Aorta (tissue), 5 donors: ENCODE data around the gene ZMIZ1. TPM values are rescaled to one million over a fixed set of nuclear protein-coding genes. Genes with fewer than 3 reads are reported as not detected.
A peak's percentile ranks its signal among the peaks of the same experiment; 100 is the strongest.

Experiments
- ATAC-seq: fragments of 200-7000 bp; cut with Tn5 transposase; one replicate; pipeline ENCODE4 v1.9.1; 2022; ENCODE audit warnings: moderate library complexity; ENCODE audit not compliant: low FRiP score
- DNase-seq, 2 donors: peaks; one replicate each; pipeline ENCODE4 v3.0.0-alpha.2; 2020
- H3K27ac ChIP-seq, 2 donors: one replicate each; pipeline ENCODE4 v1.5.1; 2013; ENCODE audit warnings: low read length in 2 of 2, mild to moderate bottlenecking in 2 of 2, moderate library complexity in 2 of 2, control low read depth in 1 of 2, inconsistent platforms in 1 of 2, low read depth in 1 of 2
- H3K27me3 ChIP-seq, 2 donors: one replicate each; pipeline ENCODE4 v1.6.1; 2013; ENCODE audit warnings: control low read depth in 1 of 2, low read length in 1 of 2, mild to moderate bottlenecking in 1 of 2, moderate library complexity in 1 of 2; ENCODE audit not compliant: insufficient read depth in 2 of 2, control insufficient read depth in 1 of 2
- H3K36me3 ChIP-seq, 2 donors: one replicate each; pipeline ENCODE4 v1.6.1; 2013; ENCODE audit warnings: control low read depth in 1 of 2, low read length in 1 of 2, mild to moderate bottlenecking in 1 of 2; ENCODE audit not compliant: insufficient read depth in 2 of 2, control insufficient read depth in 1 of 2
- H3K4me1 ChIP-seq, 2 donors: one replicate each; pipeline ENCODE4 v1.6.1; 2013; ENCODE audit warnings: low read length in 2 of 2, control low read depth in 1 of 2, mild to moderate bottlenecking in 1 of 2, moderate library complexity in 1 of 2; ENCODE audit not compliant: insufficient read depth in 2 of 2, control insufficient read depth in 1 of 2
- H3K4me3 ChIP-seq, 2 donors: one replicate each; pipeline ENCODE4 v1.5.1; 2013; ENCODE audit warnings: low read length in 2 of 2, control low read depth in 1 of 2, mild to moderate bottlenecking in 1 of 2
- H3K9me3 ChIP-seq: one replicate; pipeline ENCODE4 v1.6.1; 2013; ENCODE audit warnings: mild to moderate bottlenecking, low read length; ENCODE audit not compliant: control insufficient read depth
- WGBS, 2 donors: extraction: QIAGEN DNeasy Blood & Tissue Kit; methylation state at CpG; one replicate each; pipeline ENCODE4 v1.1.7; 2013; 5-methylcytosine and 5-hydroxymethylcytosine counted together
- intact Hi-C, 2 donors: fragments of 100-400 bp; cut with DNase I; formaldehyde crosslinking; loops; one replicate each; pipeline versions ENCODE4 v1.14.2 to v1.15.0; 2022
- polyA plus RNA-seq, 2 donors: library from polyadenylated mRNA; stranded (reverse); fragments of 200-250 nt; gene quantifications; one replicate each; pipeline ENCODE4 v1.2.3, GENCODE V29; 2013
- total RNA-seq, 2 donors: library from RNA; stranded (reverse); fragmentation: NEBNext Ultra II Directional; extraction: Animal tissue kit (Norgen Biotek cat#: 25700); gene quantifications; one replicate each; pipeline ENCODE4 v1.2.1, GENCODE V29; 2021
- donor health status: healthy with polysubstance abuse.
- donor health status: Bipolar disorder and iron deficiency.
- donor health status: DM: no; HTN: no; CAD: no.
- donor health status: DM: no; HTN: no; CAD: no.
- donor health status: DM: yes; HTN: yes; CAD: no.

Gene ZMIZ1
- total and polyA plus RNA-seq, 4 donors: 7.8 to 84.1 (median 28.2) TPM

DNA sequence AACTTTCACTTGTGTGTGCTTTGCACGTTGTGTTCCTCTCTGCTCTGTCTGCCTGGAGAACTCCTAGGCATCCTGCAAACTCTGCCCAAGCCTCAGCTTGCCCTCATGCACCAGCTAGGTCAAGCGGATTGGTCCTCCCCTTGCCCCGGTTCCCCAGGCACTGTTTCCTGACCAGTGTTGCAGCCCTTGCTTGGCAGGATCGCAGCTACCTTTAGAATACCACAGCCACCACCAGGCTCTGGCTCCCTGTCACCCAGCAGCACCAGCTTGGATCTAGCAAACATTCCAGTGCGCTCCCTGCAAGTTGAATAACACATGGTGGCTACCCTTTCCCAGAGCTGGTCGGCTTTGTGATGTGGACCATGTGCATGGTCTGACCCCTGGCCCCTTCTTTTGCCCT is 19.0 kb downstream of the ZMIZ1 start:
- Histone ChIP-seq H3K36me3 (no peaks in the 10 kb centered on the region), H3K27ac (no peak overlapping the region), H3K4me3 (no peak overlapping the region), H3K9me3 (no peaks in the 10 kb centered on the region), H3K4me1 (no peaks in the 10 kb centered on the region), H3K27me3 (no peaks in the 10 kb centered on the region)
- no peak for DNase-seq
- ATAC-seq: no peak
- 49 to 53% methylated on average over 6 of the region's 6 CpGs for WGBS, 2 donors
- intact Hi-C loops: no loop called here

- ATAC-seq: no peak
- Histone ChIP-seq H3K9me3 (no peaks in the 10 kb centered on the region), H3K4me3 (no peak overlapping the region), H3K27me3 (no peaks in the 10 kb centered on the region), H3K4me1 (no peaks in the 10 kb centered on the region), H3K36me3 (no peaks in the 10 kb centered on the region), H3K27ac (no peak overlapping the region)
- WGBS, 2 donors: 29 to 31% methylated on average over 8 of the region's 8 CpGs
- DNase-seq: no peak
- intact Hi-C loops: no loop called here
Measured at GRCh38 chr10:79088176-79088575, 19.4 kb downstream of the ZMIZ1 start.

- H3K4me3 ChIP-seq: no peak overlapping the region
- intact Hi-C loops: no loop called here
- H3K36me3 ChIP-seq: no peaks in the 10 kb centered on the region
- no peaks in the 10 kb centered on the region for H3K4me1 ChIP-seq
- WGBS, 2 donors: 93% methylated on average over 15 of the region's 15 CpGs
- ATAC-seq (no peak), DNase-seq (no peak)
- H3K27me3 ChIP-seq: no peaks in the 10 kb centered on the region
- H3K9me3 ChIP-seq: no peaks in the 10 kb centered on the region
- no peak overlapping the region for H3K27ac ChIP-seq
Measured at GRCh38 chr10:79088613-79089355, 20.0 kb downstream of the ZMIZ1 start.

DNA sequence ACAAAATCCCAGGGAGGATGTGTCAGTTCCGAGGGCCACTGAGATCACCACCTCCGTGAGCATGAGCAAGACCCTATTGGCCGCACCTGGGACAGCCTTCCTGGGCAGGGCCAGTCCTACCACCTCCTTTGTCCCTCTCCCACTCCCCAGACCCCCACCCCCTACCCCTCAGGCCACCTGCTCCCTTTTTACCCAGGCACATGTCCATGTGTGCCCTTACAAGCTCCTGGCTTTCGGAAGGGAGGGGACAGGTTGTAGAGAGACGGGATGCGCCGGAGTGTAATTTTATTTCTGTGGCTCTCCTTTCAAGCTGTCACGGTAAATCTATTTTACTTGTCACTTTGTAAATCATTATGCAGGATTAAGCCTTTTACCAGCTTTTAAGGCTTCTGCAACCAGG is 20.9 kb downstream of the ZMIZ1 start:
- WGBS, 2 donors: 95 to 96% methylated on average over 8 of the region's 8 CpGs
- Histone ChIP-seq H3K27ac (no peak overlapping the region), H3K27me3 (no peaks in the 10 kb centered on the region), H3K4me1 (no peaks in the 10 kb centered on the region), H3K9me3 (no peaks in the 10 kb centered on the region), H3K36me3 (no peaks in the 10 kb centered on the region), H3K4me3 (no peak overlapping the region)
- no peak for DNase-seq
- no peak for ATAC-seq
- intact Hi-C loops: no loop called here

DNA sequence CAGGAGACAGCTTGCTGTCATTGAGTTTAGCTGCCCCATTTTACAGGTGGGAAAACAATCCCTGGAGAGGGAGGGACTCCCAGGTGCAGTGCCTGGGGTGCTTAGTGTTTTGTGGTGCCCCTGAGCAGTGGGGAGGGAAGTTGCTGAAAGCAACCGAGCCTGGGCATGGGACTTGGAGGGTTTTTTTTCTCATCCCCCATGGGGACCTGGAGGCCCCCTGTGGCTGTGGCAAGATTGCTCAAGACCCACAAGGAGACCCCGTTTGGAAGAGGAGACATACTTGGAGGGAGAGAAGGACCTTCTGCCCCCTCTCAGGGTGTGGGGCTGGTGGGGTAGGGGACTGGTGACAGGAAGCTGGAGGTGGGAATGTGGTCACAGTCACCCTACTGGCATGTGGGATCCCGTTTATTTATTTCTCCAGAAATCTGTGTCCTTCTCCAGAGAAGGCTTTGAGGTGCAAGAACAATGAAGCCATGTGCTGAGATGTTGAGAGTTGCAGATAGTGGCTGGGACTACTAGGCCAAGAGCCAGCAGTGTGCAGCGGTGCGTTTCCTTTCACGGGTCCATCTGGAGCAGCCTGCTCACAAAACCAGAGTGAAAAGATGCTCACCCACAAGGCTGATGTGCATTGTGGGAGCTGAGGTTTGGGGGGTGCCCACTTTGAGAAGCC is 21.5 kb downstream of the ZMIZ1 start:
- ATAC-seq (no peak), DNase-seq (no peak)
- no peak overlapping the region for H3K27ac ChIP-seq
- no peak overlapping the region for H3K4me3 ChIP-seq
- no peaks in the 10 kb centered on the region for H3K27me3 ChIP-seq
- no peaks in the 10 kb centered on the region for H3K9me3 ChIP-seq
- no peaks in the 10 kb centered on the region for H3K36me3 ChIP-seq
- no peaks in the 10 kb centered on the region for H3K4me1 ChIP-seq
- intact Hi-C loops: no loop called here
- 41 to 43% methylated on average over 6 of the region's 6 CpGs for whole genome bisulfite sequencing, 2 donors

- intact Hi-C loops: no loop called here
- Histone ChIP-seq H3K4me3 (no peak overlapping the region), H3K4me1 (no peaks in the 10 kb centered on the region), H3K36me3 (no peaks in the 10 kb centered on the region), H3K27ac (no peak overlapping the region), H3K9me3 (no peaks in the 10 kb centered on the region), H3K27me3 (no peaks in the 10 kb centered on the region)
- DNase-seq (no peak), ATAC-seq (no peak)
- 93% methylated on average over 10 of the region's 10 CpGs for WGBS, 2 donors
Measured at GRCh38 chr10:79092292-79092896, 23.6 kb downstream of the ZMIZ1 start.

DNA sequence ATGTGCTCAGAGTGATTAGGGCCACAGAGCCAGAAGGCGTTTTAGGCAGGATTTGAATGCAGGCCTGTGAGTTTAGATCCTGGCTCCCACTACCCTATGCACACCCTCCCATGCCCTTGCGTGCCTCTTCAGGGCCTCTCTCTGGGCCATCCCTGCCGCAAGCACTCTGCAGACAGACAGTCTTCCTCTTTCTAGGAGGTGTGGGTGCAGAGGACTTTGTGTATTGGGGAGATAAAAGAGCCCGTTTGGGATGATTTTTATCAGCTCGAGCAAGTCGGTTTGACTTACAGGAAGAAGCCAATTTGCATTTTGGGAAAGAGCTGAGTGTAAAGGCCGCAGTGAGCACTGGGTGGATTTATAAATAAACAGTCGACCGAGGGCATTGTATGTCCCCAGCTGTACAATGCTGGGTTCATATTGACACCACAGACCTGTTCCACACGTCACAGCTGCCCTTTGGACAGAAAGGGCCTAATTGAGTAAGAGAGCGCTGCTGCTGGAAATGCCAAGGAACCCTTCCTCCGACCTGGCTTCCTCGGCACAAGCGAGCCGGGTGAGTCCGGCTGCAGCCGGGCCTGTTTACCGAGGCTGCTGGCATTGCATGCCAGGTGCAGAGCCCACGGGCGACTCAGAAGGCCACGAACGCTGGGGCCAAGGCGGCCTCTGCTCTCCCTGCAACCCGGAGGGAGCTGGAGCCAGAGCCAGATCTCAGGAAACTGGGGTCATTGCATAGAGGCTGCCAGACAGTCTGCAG is 25.1 kb downstream of the ZMIZ1 start:
- no peak overlapping the region for H3K4me3 ChIP-seq
- no peaks in the 10 kb centered on the region for H3K4me1 ChIP-seq
- intact Hi-C loops: no loop called here
- WGBS, 2 donors: 21 to 23% methylated on average over 24 of the region's 24 CpGs
- no peaks in the 10 kb centered on the region for H3K27me3 ChIP-seq
- peak overlapping the region in 1 of 2 donors; percentile 73 for H3K27ac ChIP-seq
- ATAC-seq (peak; percentile 73), DNase-seq (peak in 1 of 2 donors; percentile 65)
- H3K36me3 ChIP-seq: no peaks in the 10 kb centered on the region
- H3K9me3 ChIP-seq: no peaks in the 10 kb centered on the region

GRCh38 chr10:79094412-79095175 is 25.8 kb downstream of the ZMIZ1 start:
- WGBS, 2 donors: 65 to 69% methylated on average over 12 of the region's 12 CpGs
- DNase-seq: no peak

More at GRCh38 chr10:79094412-79095175, 25.8 kb downstream of the ZMIZ1 start:
- no peaks in the 10 kb centered on the region for H3K4me1 ChIP-seq
- intact Hi-C loops: no loop called here
- H3K36me3 ChIP-seq: no peaks in the 10 kb centered on the region
- peak overlapping the region in 1 of 2 donors; percentile 73 for H3K27ac ChIP-seq
- H3K9me3 ChIP-seq: no peaks in the 10 kb centered on the region
- H3K4me3 ChIP-seq: no peak overlapping the region
- ATAC-seq: no peak
- H3K27me3 ChIP-seq: no peaks in the 10 kb centered on the region
